IPS DF 4.7 (cell line): Measurements from ENCODE around the gene RAD51D.
"Not testable (repeated sequence)": the region's sequence is repeated elsewhere in the genome, so short reads cannot be mapped to it uniquely, and the experiment has no call there.

Experiments used
- DNase-seq: peaks from one replicate; pipeline ENCODE4 v3.0.0-alpha.2; 2013; ENCODE audit warnings: low spot score; ENCODE audit errors: extremely low read depth

Gene RAD51D

GRCh38 chr17:35141681-35142466 lies 22.2 kb upstream of the RAD51D start, which contains the start of gene NLE1:
Gene NLE1 (minus strand): TSS chr17:35142303. CDS start chr17:35142275, 28 bp downstream.
- peak; percentile 58 for DNase-seq

- DNase-seq = no peak
These were observed 18.6 kb upstream of the RAD51D start for GRCh38 chr17:35138218-35138617.

- no peak for DNase-seq
These were observed 15.7 kb upstream of the RAD51D start for GRCh38 chr17:35135322-35135721.

- no peak for DNase-seq
These were observed 13.3 kb upstream of the RAD51D start for GRCh38 chr17:35132816-35133550.

- DNase-seq = no peak
These were observed 12.4 kb upstream of the RAD51D start for GRCh38 chr17:35132099-35132498.

GRCh38 chr17:35130392-35130791 lies 10.7 kb upstream of the RAD51D start:
- DNase-seq = no peak

- DNase-seq = no peak
These were observed 10.3 kb upstream of the RAD51D start for GRCh38 chr17:35129973-35130351.

GRCh38 chr17:35129154-35129972 lies 9.7 kb upstream of the RAD51D start:
- DNase-seq = no peak

- DNase-seq = no peak
These were observed 8.3 kb upstream of the RAD51D start for GRCh38 chr17:35127751-35128514.

GRCh38 chr17:35121315-35121714 lies 1.7 kb upstream of the RAD51D start, which contains the start of gene FNDC8:
Gene FNDC8 (plus strand): TSS chr17:35121615. CDS start chr17:35121694, 79 bp downstream.
- no peak for DNase-seq

GRCh38 chr17:35117984-35118383 lies 1.7 kb downstream of the RAD51D start:
- no peak for DNase-seq

GRCh38 chr17:35116845-35117244 lies 2.8 kb downstream of the RAD51D start:
- no peak for DNase-seq

- DNase-seq = not testable (repeated sequence)
These were observed 8.9 kb downstream of the RAD51D start for GRCh38 chr17:35110791-35111190.

- no peak for DNase-seq
These were observed 14.7 kb downstream of the RAD51D start for GRCh38 chr17:35104844-35105450.

GRCh38 chr17:35103271-35103670 lies 16.4 kb downstream of the RAD51D start:
- no peak for DNase-seq

GRCh38 chr17:35101725-35102124 lies 17.9 kb downstream of the RAD51D start:
- no peak for DNase-seq

- no peak for DNase-seq
These were observed 18.6 kb downstream of the RAD51D start for GRCh38 chr17:35101036-35101435.

GRCh38 chr17:35099908-35100307 lies 19.8 kb downstream of the RAD51D start:
- DNase-seq = no peak

GRCh38 chr17:35097776-35098175 lies 21.9 kb downstream of the RAD51D start:
- DNase-seq = no peak

- no peak for DNase-seq
These were observed 23.9 kb downstream of the RAD51D start for GRCh38 chr17:35095741-35096140.

- no peak for DNase-seq
These were observed 24.8 kb downstream of the RAD51D start for GRCh38 chr17:35094902-35095301.
